ENCODE measurements around the gene SERPINI1.

The SERPINI1 gene

GRCh38 chr3:167740961-167741587 lies 5.6 kb downstream of the SERPINI1 start:
- TF ChIP-seq CSDC2 (CRISPR knock-in tag; IDR thresholded peaks at IDR 0.05) (no peak), RARB (CRISPR knock-in tag; IDR thresholded peaks at IDR 0.05) (no peak), ARNTL (CRISPR knock-in tag; IDR thresholded peaks at IDR 0.05; ENCODE audit: borderline replicate concordance, low read depth) (no peak), ZFP30 (CRISPR knock-in tag; IDR thresholded peaks at IDR 0.05) (no peak), TCF4 (CRISPR knock-in tag; IDR thresholded peaks at IDR 0.05; ENCODE audit: borderline replicate concordance) (no peak), ISL1 (CRISPR knock-in tag; IDR thresholded peaks at IDR 0.05) (no peak), PPARA (CRISPR knock-in tag; IDR thresholded peaks at IDR 0.05; ENCODE audit: borderline replicate concordance) (no peak), ZNF565 (CRISPR knock-in tag; conservative IDR thresholded peaks at IDR 0.05; ENCODE audit: low read depth) (no peak), ESRRG (CRISPR knock-in tag; IDR thresholded peaks at IDR 0.05) (no peak), OSR1 (CRISPR knock-in tag; IDR thresholded peaks at IDR 0.05) (no peak), CSRNP3 (CRISPR knock-in tag; IDR thresholded peaks at IDR 0.05) (no peak), TOX (CRISPR knock-in tag; IDR thresholded peaks at IDR 0.05; ENCODE audit: borderline replicate concordance) (no peak), BACH2 (CRISPR knock-in tag; IDR thresholded peaks at IDR 0.05; ENCODE audit: borderline replicate concordance) (no peak), SNAI2 (CRISPR knock-in tag; IDR thresholded peaks at IDR 0.05) (no peak), GLIS3 (CRISPR knock-in tag; IDR thresholded peaks at IDR 0.05) (no peak), ZNF70 (CRISPR knock-in tag; IDR thresholded peaks at IDR 0.05) (no peak)
- peak; percentile 99 for ATAC-seq

- ATAC-seq: no peak
Observed at GRCh38 chr3:167742338-167742737, 6.8 kb downstream of the SERPINI1 start.

DNA sequence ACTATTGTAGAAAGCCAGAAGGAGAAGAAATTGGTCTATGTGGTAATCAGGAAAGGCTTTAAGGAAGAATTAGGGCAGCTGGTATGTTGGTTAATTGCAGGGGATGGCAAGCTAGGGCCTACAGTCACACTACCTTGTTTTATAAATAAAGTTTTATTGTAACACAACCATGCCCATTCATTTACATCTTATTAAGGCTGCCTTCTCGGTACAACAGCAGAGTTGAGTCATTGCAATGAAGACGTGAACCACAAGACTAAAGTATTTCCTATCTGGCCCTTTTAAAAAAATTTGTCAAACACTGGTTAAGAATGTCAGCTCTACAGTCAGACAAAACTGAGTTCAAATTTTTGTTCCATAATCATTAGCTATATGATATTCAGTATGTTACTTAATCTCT lies 8.3 kb downstream of the SERPINI1 start:
- TF ChIP-seq CREB5 (CRISPR knock-in tag; IDR thresholded peaks at IDR 0.05; ENCODE audit: low read depth) (no peak), ISL1 (CRISPR knock-in tag; IDR thresholded peaks at IDR 0.05) (no peak), BACH2 (CRISPR knock-in tag; IDR thresholded peaks at IDR 0.05; ENCODE audit: borderline replicate concordance) (no peak)
- ATAC-seq: no peak

More at GRCh38 chr3:167742338-167742737, 6.8 kb downstream of the SERPINI1 start:
- TF ChIP-seq GLIS3 (CRISPR knock-in tag; IDR thresholded peaks at IDR 0.05) (no peak), ZNF8 (CRISPR knock-in tag; IDR thresholded peaks at IDR 0.05) (no peak), POU6F1 (CRISPR knock-in tag; IDR thresholded peaks at IDR 0.05; ENCODE audit: borderline replicate concordance, low read depth) (no peak), CREB5 (CRISPR knock-in tag; IDR thresholded peaks at IDR 0.05; ENCODE audit: low read depth) (no peak), CSDC2 (CRISPR knock-in tag; IDR thresholded peaks at IDR 0.05) (no peak), SNAI2 (CRISPR knock-in tag; IDR thresholded peaks at IDR 0.05) (no peak), ARNTL (CRISPR knock-in tag; IDR thresholded peaks at IDR 0.05; ENCODE audit: borderline replicate concordance, low read depth) (no peak), ZNF565 (CRISPR knock-in tag; conservative IDR thresholded peaks at IDR 0.05; ENCODE audit: low read depth) (no peak), ISL1 (CRISPR knock-in tag; IDR thresholded peaks at IDR 0.05) (no peak), OSR1 (CRISPR knock-in tag; IDR thresholded peaks at IDR 0.05) (no peak), TCF4 (CRISPR knock-in tag; IDR thresholded peaks at IDR 0.05; ENCODE audit: borderline replicate concordance) (no peak), ZFP3 (CRISPR knock-in tag; IDR thresholded peaks at IDR 0.05) (no peak), ESRRG (CRISPR knock-in tag; IDR thresholded peaks at IDR 0.05) (no peak), ZNF70 (CRISPR knock-in tag; IDR thresholded peaks at IDR 0.05) (no peak), ZC3H10 (CRISPR knock-in tag; IDR thresholded peaks at IDR 0.05) (no peak)

DNA sequence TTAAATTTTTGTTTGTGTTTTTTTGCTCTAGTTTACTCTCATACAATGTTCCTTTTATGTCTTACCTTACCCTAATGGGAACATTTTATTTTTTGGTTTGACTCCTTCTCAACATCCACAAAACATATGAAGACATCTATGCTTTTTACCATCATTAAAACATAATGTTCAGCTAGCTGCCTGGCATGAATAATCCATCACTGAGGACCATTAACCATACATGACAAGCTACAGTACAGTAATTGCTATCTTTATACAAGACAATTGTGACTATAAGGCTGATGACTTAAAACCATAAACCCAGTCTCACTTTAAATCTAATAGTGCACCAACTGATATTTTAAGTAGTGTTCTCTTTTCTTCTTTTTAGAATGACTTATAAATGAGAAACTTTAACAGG lies 13.7 kb downstream of the SERPINI1 start:
- no peak for ATAC-seq
- TF ChIP-seq RARB (CRISPR knock-in tag; IDR thresholded peaks at IDR 0.05): no peak
- TF ChIP-seq TCF4 (CRISPR knock-in tag; IDR thresholded peaks at IDR 0.05; ENCODE audit: borderline replicate concordance): no peak
- TF ChIP-seq GLIS3 (CRISPR knock-in tag; IDR thresholded peaks at IDR 0.05): no peak
- no peak for TF ChIP-seq ZNF70 (CRISPR knock-in tag; IDR thresholded peaks at IDR 0.05)
- no peak for TF ChIP-seq ISL1 (CRISPR knock-in tag; IDR thresholded peaks at IDR 0.05)
- TF ChIP-seq ESRRG (CRISPR knock-in tag; IDR thresholded peaks at IDR 0.05): no peak
- no peak for TF ChIP-seq CSDC2 (CRISPR knock-in tag; IDR thresholded peaks at IDR 0.05)
- no peak for TF ChIP-seq ZNF8 (CRISPR knock-in tag; IDR thresholded peaks at IDR 0.05)
- no peak for TF ChIP-seq PATZ1 (CRISPR knock-in tag; IDR thresholded peaks at IDR 0.05; ENCODE audit: borderline replicate concordance)
- no peak for TF ChIP-seq ZFP30 (CRISPR knock-in tag; IDR thresholded peaks at IDR 0.05)
- no peak for TF ChIP-seq CREB5 (CRISPR knock-in tag; IDR thresholded peaks at IDR 0.05; ENCODE audit: low read depth)
- TF ChIP-seq ARNTL (CRISPR knock-in tag; IDR thresholded peaks at IDR 0.05; ENCODE audit: borderline replicate concordance, low read depth): no peak
- no peak for TF ChIP-seq POU6F1 (CRISPR knock-in tag; IDR thresholded peaks at IDR 0.05; ENCODE audit: borderline replicate concordance, low read depth)

All from SK-N-SH treated with all-trans-retinoic acid at 6 μM for 48 hours (cell line).